GM15510 (cell line): ENCODE results near the gene ERVW-1.

Source experiments
- POLR2A ChIP-seq: IDR thresholded peaks from 3 replicates; pipeline ENCODE4 v1.6.1; 2011; ENCODE audit warnings: borderline replicate concordance; ENCODE audit not compliant: insufficient read length; ENCODE audit errors: extremely low read depth

The ERVW-1 gene

GRCh38 chr7:92478711-92479110, 965 bp upstream of the ERVW-1 start:
- TF ChIP-seq POLR2A = no peak

- no peak for TF ChIP-seq POLR2A
Observed at GRCh38 chr7:92478095-92478494, 349 bp upstream of the ERVW-1 start.

DNA sequence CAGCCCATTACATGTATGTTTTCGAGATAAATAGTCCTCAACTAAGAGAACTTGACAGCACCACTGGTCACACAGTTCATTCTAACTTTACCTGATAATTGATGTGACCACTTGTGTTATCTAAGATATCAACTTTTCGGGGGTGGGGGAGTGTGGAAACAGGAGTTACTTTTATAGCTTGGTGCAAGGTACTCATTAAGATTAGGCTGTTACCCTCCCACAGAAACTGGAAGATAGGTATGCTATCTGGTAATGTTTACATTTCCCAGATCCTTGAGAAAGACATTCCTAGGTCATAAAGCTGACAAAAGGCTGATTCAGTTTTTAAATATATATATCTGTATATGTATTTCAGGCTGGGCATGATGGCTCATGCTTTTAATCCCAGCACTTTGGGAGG, 11.1 kb downstream of the ERVW-1 start:
- no peak for TF ChIP-seq POLR2A

GRCh38 chr7:92464515-92464914, 13.2 kb downstream of the ERVW-1 start:
- TF ChIP-seq POLR2A = no peak

DNA sequence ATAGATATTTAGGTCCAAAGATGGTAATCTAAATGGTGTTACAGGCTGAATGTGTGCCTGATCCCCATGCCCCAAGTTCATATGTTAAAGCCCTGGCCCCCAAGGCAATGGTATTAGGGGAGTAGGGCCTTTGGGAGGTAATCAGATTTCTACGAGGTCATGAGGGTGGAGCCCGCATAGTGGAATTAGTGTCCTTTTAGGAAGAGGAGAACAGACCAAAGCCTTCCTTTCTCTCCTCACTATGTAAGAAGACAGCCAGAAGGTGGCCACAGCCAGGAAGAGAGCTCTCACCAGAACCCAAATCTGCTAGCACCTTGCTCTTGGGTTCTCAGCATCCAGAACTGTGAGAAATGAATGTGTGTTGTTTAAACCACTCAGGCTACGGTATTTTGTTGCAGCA, 15.2 kb downstream of the ERVW-1 start:
- no peak for TF ChIP-seq POLR2A

DNA sequence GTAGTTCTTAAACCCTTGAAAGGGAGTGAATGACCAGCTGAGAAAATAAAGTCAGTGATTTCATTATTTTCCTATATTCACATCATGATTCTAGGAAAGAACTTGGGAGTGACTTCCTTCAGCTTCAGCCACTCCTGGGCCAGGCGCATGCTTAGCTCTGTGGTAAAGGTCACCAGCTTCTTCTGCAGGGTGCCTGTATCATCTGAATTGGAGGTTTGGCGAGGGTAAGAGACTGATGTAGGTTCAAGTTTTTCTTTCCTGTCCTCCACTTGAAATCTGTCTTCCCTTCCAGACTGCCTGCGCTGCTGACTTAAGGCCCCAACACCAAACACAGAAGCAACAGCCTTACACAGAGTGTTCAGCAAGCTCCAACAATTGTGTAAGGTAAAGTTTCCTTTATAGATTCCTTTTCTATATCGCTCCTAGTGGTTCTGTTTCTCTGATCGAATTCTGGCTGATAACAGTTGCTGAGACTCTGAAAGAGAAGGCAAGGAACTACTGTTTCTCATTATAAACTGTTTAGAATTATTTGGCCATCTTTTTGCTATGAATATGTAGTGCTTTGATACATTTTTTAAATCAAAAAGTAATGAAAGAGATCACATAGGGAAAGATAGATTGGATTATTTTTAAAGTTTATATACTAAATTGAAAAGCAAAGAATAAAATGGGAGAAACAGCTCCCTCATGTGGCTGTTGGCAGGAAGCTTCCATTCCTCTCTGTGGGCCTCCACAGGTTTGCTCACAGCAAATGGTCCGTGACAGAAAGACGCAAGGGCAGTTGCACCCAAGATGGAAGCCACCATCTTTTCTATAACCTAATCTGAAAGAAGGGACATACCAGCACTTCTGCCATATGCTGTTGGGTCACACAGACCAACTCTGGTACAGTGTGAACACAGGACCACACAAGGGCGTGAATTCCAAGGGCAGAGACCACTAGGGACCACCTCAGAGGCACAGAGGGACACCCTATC, 16.4 kb downstream of the ERVW-1 start:
- no peak for TF ChIP-seq POLR2A

GRCh38 chr7:92460510-92460909, 17.2 kb downstream of the ERVW-1 start:
- no peak for TF ChIP-seq POLR2A

- TF ChIP-seq POLR2A = no peak
Observed at GRCh38 chr7:92460109-92460508, 17.6 kb downstream of the ERVW-1 start.

GRCh38 chr7:92456236-92456635, 21.5 kb downstream of the ERVW-1 start:
- no peak for TF ChIP-seq POLR2A

- TF ChIP-seq POLR2A = no peak
Observed at GRCh38 chr7:92451645-92452044, 26.1 kb downstream of the ERVW-1 start.

DNA sequence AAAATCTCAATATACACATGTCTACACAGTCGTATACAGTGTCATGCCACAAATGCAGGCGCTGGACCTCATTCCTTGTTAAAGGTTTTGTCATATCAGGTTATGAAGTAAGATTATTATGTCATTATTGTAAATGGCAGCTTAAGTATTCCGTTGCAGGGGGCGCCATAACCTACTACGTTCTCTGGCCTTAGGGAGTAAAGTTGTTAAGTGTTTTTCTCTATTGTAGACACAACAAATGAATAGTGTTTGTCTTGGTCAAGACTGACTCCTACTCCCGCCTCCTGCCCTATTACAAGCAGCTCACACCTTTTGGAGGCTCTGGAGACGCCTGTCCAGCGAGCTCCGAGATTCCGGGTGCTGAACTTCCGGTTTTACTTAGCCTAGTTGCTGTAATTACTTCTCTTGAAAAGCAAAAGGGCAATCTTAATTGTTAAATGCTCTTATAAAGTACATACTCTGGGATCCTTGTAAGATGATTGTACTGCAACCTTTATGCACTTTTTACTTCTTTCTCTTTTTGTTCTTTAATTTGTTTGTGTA, 29.5 kb downstream of the ERVW-1 start:
- TF ChIP-seq POLR2A = no peak

DNA sequence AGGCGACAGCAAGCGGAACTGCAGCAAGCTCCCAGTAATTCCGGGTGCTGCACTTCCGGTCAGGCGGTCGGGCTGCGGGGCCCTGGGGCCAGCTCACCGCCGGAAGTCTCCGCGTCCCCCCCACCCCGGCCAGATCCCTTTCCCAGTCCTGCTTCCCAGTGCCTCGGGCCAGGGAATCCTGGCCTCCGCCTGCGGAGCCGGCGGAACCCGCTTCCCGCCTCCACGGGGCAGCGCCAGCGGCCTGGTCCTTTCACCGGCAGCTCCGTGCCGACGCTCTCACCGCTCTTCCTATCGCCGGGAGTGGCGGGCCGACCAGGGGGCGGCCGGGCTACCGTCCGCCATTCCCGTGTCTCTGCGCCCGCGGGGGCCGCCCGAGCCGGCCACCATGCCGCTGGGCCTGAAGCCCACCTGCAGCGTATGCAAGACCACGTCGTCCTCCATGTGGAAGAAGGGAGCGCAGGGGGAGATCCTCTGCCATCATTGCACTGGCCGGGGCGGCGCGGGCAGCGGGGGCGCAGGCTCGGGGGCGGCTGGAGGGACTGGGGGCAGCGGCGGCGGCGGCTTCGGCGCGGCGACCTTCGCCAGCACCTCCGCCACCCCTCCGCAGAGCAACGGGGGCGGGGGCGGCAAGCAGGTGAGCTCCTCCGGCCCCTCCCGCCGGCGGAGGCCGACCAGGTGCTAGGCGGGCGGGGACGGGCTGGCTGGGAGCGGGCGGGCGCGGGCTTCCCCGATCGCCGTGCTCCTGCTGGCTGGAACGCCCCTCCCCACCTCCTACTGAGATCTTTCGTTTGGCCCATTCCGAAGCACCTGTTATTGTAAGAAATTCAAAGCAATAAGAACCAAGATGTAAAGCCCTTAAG, 30.2 kb downstream of the ERVW-1 start, which contains the start of gene GATAD1:
GATAD1 (plus strand) TSS at position 138 of the 860 bp plus-strand sequence; CDS start at position 386, 248 bp downstream.
- TF ChIP-seq POLR2A = peak; percentile 70

- no peak for TF ChIP-seq POLR2A
Observed at GRCh38 chr7:92446869-92447344, 30.8 kb downstream of the ERVW-1 start.

- TF ChIP-seq POLR2A = no peak
Observed at GRCh38 chr7:92437956-92438491, 39.7 kb downstream of the ERVW-1 start.
